GM06990 (cell line): Measurements from ENCODE around the gene CHMP6.

ENCODE experiments used
- DNase-seq: peaks from one replicate; pipeline ENCODE4 v3.0.0-alpha.2; 2011; ENCODE audit not compliant: insufficient read length; ENCODE audit errors: extremely low read depth
- H3K27me3 ChIP-seq: replicated peaks from 2 replicates; pipeline ENCODE4 v1.6.0; 2011; ENCODE audit warnings: low read length; ENCODE audit not compliant: control insufficient read depth, insufficient read depth
- H3K36me3 ChIP-seq: 2 replicates; pipeline ENCODE4 v1.5.1; 2011; ENCODE audit warnings: low read length; ENCODE audit not compliant: control insufficient read depth, insufficient read depth
- H3K4me3 ChIP-seq: replicated peaks from 2 replicates; pipeline ENCODE4 v1.5.1; 2011; ENCODE audit warnings: low read depth, mild to moderate bottlenecking, control low read depth, low read length
- CTCF ChIP-seq: IDR thresholded peaks from 2 replicates; pipeline ENCODE4 v1.5.1; 2011; ENCODE audit warnings: low read length, control low read depth, mild to moderate bottlenecking, inconsistent platforms; ENCODE audit not compliant: insufficient read depth, poor library complexity, severe bottlenecking

The CHMP6 gene

DNA sequence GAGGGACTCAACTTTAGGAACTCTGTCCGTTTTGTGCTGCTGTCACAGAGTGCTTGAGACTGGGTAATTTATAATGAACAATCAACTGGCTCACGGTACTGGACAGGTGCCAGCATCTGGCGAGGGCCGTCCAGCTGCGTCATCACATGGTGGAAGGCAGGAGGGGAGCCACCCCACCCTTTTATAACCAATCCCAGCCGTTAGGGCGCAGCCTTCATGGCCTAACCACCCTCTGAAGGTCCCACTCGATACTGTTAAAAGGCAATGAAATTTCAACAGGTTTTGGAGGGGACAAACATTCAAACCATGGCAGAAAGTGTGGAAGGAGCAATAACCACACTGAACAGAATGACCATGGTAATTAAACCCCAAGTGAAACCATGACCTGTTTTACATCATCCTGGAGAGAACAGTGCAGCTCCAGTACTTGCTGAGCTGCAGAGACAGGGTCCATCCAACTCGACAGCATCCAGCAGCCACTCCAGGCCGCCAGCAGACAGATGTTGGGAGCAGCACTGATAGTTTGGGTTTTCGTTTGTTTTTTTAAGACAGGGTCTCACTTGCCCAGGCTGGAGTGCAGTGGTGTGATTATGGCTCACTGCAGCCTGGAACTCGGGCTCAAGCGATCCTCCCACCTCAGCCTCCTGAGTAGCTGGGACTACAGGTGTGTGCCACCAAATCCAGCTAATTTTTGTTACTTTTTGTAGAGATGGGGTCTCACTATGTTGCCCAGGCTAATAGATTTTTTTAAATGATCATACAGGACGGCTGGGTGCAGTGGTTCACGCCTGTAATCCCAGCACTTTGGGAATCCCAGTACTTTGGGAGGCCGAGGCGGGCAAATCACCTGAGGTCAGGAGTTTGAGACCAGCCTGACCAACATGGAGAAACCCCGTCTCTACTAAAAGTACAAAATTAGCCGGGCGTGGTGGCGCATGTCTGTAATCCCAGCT is 11.0 kb downstream of the CHMP6 start:
- no peak for DNase-seq
- no peak for TF ChIP-seq CTCF
- no peaks in the 10 kb centered on the region; the same call in 1 of the 2 replicates for H3K27me3 ChIP-seq
- H3K4me3 ChIP-seq, result no peak overlapping the region
- peaks cover 6% of the 10 kb centered on the region for H3K36me3 ChIP-seq

- no peak overlapping the region for H3K4me3 ChIP-seq
- no peaks in the 10 kb centered on the region; the same call in 1 of the 2 replicates for H3K27me3 ChIP-seq
- H3K36me3 ChIP-seq, result peaks cover 3% of the 10 kb centered on the region
- no peak for DNase-seq
- TF ChIP-seq CTCF, result no peak
Observed at GRCh38 chr17:81003711-81004475, 12.3 kb downstream of the CHMP6 start.

DNA sequence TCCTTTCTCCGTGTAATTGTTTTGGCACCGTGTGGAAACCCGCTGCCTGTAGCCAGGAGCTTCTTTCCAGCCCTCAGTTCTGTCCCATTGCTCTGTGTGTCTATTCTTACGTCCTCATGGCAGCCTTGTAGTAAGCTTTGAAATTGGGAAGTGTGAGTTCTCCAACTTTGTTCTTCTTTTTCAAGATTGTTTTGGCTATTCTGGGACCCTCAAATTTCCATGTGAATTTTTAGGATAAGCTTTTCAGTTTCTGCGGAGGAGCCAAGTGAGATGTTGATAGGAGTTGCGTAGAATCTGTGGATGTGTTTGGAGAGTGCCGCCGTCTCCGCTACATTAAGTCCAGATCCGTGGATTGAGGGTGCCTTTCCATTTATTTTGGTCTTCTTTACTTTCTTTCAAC is 15.2 kb downstream of the CHMP6 start:
- Histone ChIP-seq H3K27me3 (no peaks in the 10 kb centered on the region; the same call in 1 of the 2 replicates), H3K4me3 (no peak overlapping the region), H3K36me3 (no peaks in the 10 kb centered on the region)
- no peak for TF ChIP-seq CTCF
- no peak for DNase-seq

- H3K27me3 ChIP-seq, result no peaks in the 10 kb centered on the region; the same call in 1 of the 2 replicates
- no peak for DNase-seq
Observed at GRCh38 chr17:81008140-81008539, 16.5 kb downstream of the CHMP6 start.

GRCh38 chr17:81009136-81009535 is 17.5 kb downstream of the CHMP6 start:
- TF ChIP-seq CTCF, result no peak
- Histone ChIP-seq H3K27me3 (no peaks in the 10 kb centered on the region; the same call in 1 of the 2 replicates), H3K36me3 (no peaks in the 10 kb centered on the region), H3K4me3 (no peak overlapping the region)
- no peak for DNase-seq

More at GRCh38 chr17:81008140-81008539, 16.5 kb downstream of the CHMP6 start:
- Histone ChIP-seq H3K36me3 (no peaks in the 10 kb centered on the region), H3K4me3 (no peak overlapping the region)
- no peak for TF ChIP-seq CTCF
